H1 (cell line): ENCODE data around the gene BTBD9. TPM values are rescaled to one million over a fixed set of nuclear protein-coding genes. Genes with fewer than 3 reads are reported as not detected.

ENCODE experiments used
- CHD7 ChIP-seq: fragments of 300-600 bp; sonication (generic); IDR thresholded peaks from 2 replicates; pipeline ENCODE4 v1.7.1; 2012; ENCODE audit warnings: low read length, moderate library complexity, mild to moderate bottlenecking, inconsistent platforms; ENCODE audit not compliant: insufficient replicate concordance
- MAX ChIP-seq: IDR thresholded peaks from 2 replicates; pipeline ENCODE4 v1.6.1; 2012; ENCODE audit warnings: inconsistent platforms
- TEAD4 ChIP-seq: IDR thresholded peaks from 2 replicates; pipeline ENCODE4 v1.6.1; 2012; ENCODE audit warnings: low read depth, low read length, inconsistent platforms, mixed read lengths
- polyA plus RNA-seq, 7 experiments: library from polyadenylated mRNA; depleted of rRNA in 3 of 7; stranded (reverse) in 5 of 7; unstranded in 2 of 7; fragments of >200 nt in 5 of 7; fragments of 200-250 nt in 2 of 7; gene quantifications; 1 replicate in 5 of 7; 2 replicates in 1 of 7; 4 replicates in 1 of 7; pipeline versions ENCODE4 v1.2.1 to v1.2.3, GENCODE V29; 2011 to 2013; ENCODE audit warnings: missing spikeins in 2 of 7, mixed read lengths in 2 of 7
- total RNA-seq: library from RNA; stranded (reverse); fragmentation: NEBNext Ultra II Directional; extraction: Animal tissue kit (Norgen Biotek cat#: 25700); gene quantifications from 2 replicates; pipeline ENCODE4 v1.2.1, GENCODE V29; 2021

BTBD9 gene
- total and polyA plus RNA-seq, 2 of the 8 experiments (the other 6 are each of a cell fraction or from before 2014, with no cell fraction given), result 0.92 to 4.1 TPM

- TF ChIP-seq CHD7 (no peak), MAX (no peak), TEAD4 (no peak)
Observed at GRCh38 chr6:38525888-38526287, 113.8 kb downstream of the BTBD9 start (continued).
